ENCODE results near the gene MAB21L2. TPM values are rescaled to one million over a fixed set of nuclear protein-coding genes. Genes with fewer than 3 reads are reported as not detected.

The MAB21L2 gene
- total and polyA plus RNA-seq, 10 donors: not detected

DNA sequence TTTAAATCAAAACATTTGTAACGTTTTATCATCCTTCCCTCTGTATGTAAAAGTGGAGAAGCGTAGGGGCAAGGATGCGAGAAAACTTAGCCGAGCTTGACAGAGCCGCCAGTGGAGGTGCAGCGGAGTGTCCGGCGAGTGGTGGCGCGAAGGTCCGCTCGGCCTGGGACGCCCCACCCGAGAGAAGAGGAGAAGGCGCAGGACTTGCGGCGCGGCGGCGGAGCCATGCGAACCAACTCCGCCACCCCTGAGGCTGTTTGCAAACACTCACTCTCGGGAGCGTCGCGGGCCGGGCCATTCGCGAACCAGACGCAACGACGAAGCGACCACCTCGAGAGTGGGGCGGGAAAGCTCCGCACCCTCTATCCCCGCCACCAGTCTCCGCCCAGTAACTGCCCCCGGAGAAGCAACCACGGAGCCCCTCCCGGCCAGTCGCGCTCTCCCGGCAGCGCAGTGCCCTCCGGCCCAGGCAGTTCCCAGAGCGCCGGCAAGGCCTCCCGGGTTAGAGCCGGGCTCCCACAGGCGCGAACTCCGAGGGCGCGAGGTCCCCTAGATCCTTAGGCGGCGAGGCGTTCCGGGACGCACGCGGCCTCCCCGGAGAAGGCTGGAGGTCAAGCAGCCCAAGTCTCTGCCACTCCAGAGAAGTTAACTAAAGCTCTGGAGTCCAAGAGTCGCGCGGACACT, 2.3 kb upstream of the MAB21L2 start:
- intact Hi-C loops (cut with DNase I; ENCODE audit: low total_unique reads): no loop called here
- peak; percentile 73 for DNase-seq

DNA sequence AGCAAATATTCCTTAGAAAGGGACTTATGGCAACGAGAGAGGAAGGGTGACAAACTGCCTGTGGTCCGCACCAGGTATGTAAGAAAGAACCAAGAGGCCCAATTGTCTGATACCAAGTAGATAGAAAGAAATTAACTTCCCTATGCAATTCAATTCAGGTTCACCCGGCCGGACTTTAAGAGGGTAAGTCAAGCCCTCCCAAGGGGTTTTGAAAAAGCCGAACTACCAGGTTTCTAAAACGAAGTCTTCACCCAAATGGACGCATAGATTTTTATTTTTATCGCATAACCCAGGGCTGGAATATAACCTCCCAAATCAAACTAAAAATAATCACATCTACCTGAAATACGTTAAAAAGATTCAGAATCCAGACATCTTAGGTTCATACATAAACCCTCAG, 1.6 kb upstream of the MAB21L2 start:
- Histone ChIP-seq H3K4me1 (no peaks in the 10 kb centered on the region), H3K27me3 (replicated peaks in 1 of 7) (peaks cover 0 to 5% (median 0%) of the 10 kb centered on the region in 7 donors), H3K9me3 (peaks cover 0 to 28% (median 13%) of the 10 kb centered on the region in 8 donors), H3K36me3 (peaks cover 2 to 59% (median 20%) of the 10 kb centered on the region in 6 donors), H3K4me3 (peak overlapping the region in 1 of 8 donors; percentile 30), H3K27ac (no peak overlapping the region)
- DNase-seq: no peak
- WGBS, 5 donors: 84 to 91% (median 91%) methylated on average over 9 of the region's 9 CpGs
- intact Hi-C loops (cut with DNase I; ENCODE audit: low total_unique reads): no loop called here
- TF ChIP-seq POLR2AphosphoS5 (IDR thresholded peaks at IDR 0.05): no peak
- TF ChIP-seq POLR2A (IDR thresholded peaks at IDR 0.05): no peak

More for the DNA sequence above, 2.3 kb upstream of the MAB21L2 start:
- TF ChIP-seq CTCF (IDR thresholded peaks at IDR 0.05 in 8 of 11, conservative IDR thresholded peaks at IDR 0.05 in 3 of 11) (no peak), POLR2AphosphoS5 (IDR thresholded peaks at IDR 0.05) (peak in 1 of 3 donors; percentile 14)
- H3K27ac ChIP-seq: no peak overlapping the region
- peaks cover 0 to 28% (median 13%) of the 10 kb centered on the region in 8 donors for H3K9me3 ChIP-seq
- peaks cover 2 to 53% (median 20%) of the 10 kb centered on the region in 6 donors for H3K36me3 ChIP-seq
- peaks cover 0 to 5% (median 0%) of the 10 kb centered on the region in 7 donors for H3K27me3 ChIP-seq (replicated peaks in 1 of 7)
- WGBS, 5 donors: 67 to 89% (median 79%) methylated on average over 65 to 66 of the region's 66 CpGs
- H3K4me1 ChIP-seq: no peaks in the 10 kb centered on the region
- H3K4me3 ChIP-seq: peak overlapping the region in 7 of 8 donors; percentile 2 to 44 (median 13)

GRCh38 chr4:150581056-150581605, 820 bp upstream of the MAB21L2 start:
- 91 to 97% (median 95%) methylated on average over 7 of the region's 7 CpGs for WGBS, 5 donors
- Histone ChIP-seq H3K27ac (no peak overlapping the region), H3K9me3 (peaks cover 0 to 28% (median 13%) of the 10 kb centered on the region in 8 donors), H3K27me3 (replicated peaks in 1 of 7) (peaks cover 0 to 5% (median 0%) of the 10 kb centered on the region in 7 donors), H3K4me1 (no peaks in the 10 kb centered on the region), H3K4me3 (no peak overlapping the region), H3K36me3 (peaks cover 2 to 62% (median 20%) of the 10 kb centered on the region in 6 donors)
- no peak for DNase-seq
- TF ChIP-seq POLR2A (IDR thresholded peaks at IDR 0.05) (no peak), CTCF (IDR thresholded peaks at IDR 0.05 in 8 of 11, conservative IDR thresholded peaks at IDR 0.05 in 3 of 11) (no peak), POLR2AphosphoS5 (IDR thresholded peaks at IDR 0.05) (no peak)
- intact Hi-C loops (cut with DNase I; ENCODE audit: low total_unique reads): no loop called here

DNA sequence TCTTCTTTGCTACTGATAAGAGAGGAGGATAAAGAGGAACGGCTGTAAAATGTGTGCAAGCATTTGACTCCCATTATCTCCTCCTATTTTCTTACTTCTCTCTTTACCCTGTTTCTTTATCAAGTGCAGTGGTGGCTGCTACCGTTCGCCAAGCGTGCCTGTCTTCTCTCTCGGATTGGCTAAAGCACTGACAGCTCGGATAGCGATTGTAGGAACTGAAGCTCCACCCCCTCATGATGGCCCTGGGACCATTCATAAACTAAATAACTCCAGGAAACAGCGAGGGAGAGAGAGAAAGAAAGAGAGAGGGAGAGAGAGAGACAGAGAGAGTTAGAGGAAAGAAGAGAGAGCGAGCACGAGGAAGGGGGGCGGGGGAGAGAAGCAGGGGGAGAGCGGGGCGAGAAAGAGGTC, 305 bp upstream of the MAB21L2 start:
- peaks cover 0 to 28% (median 13%) of the 10 kb centered on the region in 8 donors for H3K9me3 ChIP-seq
- H3K27ac ChIP-seq: no peak overlapping the region
- H3K36me3 ChIP-seq: peaks cover 2 to 62% (median 20%) of the 10 kb centered on the region in 6 donors
- intact Hi-C loops (cut with DNase I; ENCODE audit: low total_unique reads): no loop called here
- no peak for DNase-seq
- H3K27me3 ChIP-seq (replicated peaks in 1 of 7): peaks cover 0 to 5% (median 0%) of the 10 kb centered on the region in 7 donors
- peak overlapping the region in 3 of 8 donors; percentile 27 to 62 (median 46) for H3K4me3 ChIP-seq
- 77 to 89% (median 87%) methylated on average over 13 of the region's 13 CpGs for WGBS, 5 donors
- H3K4me1 ChIP-seq: no peaks in the 10 kb centered on the region
- TF ChIP-seq CTCF (IDR thresholded peaks at IDR 0.05 in 8 of 11, conservative IDR thresholded peaks at IDR 0.05 in 3 of 11) (no peak), POLR2A (IDR thresholded peaks at IDR 0.05) (no peak), POLR2AphosphoS5 (IDR thresholded peaks at IDR 0.05) (no peak)

Data from spleen (tissue), 11 donors.